GM12874 (cell line): ENCODE results near the gene ACSF2.

Experiments
- CTCF ChIP-seq: IDR thresholded peaks from 2 replicates; pipeline ENCODE4 v1.5.1; 2011; ENCODE audit warnings: low read depth, mild to moderate bottlenecking, control low read depth, low read length, moderate library complexity; ENCODE audit not compliant: insufficient read depth

ACSF2 gene

GRCh38 chr17:50517504-50518383, 91.7 kb downstream of the ACSF2 start:
- no peak for TF ChIP-seq CTCF

- TF ChIP-seq CTCF: no peak
Measured at GRCh38 chr17:50518384-50519023, 92.5 kb downstream of the ACSF2 start.

GRCh38 chr17:50519141-50519834, 93.3 kb downstream of the ACSF2 start:
- TF ChIP-seq CTCF: no peak

- no peak for TF ChIP-seq CTCF
Measured at GRCh38 chr17:50520483-50520882, 94.5 kb downstream of the ACSF2 start.

- no peak for TF ChIP-seq CTCF
Measured at GRCh38 chr17:50521514-50521913, 95.5 kb downstream of the ACSF2 start.

GRCh38 chr17:50522766-50523165, 96.7 kb downstream of the ACSF2 start:
- TF ChIP-seq CTCF: no peak

- TF ChIP-seq CTCF: no peak
Measured at GRCh38 chr17:50523208-50523607, 97.2 kb downstream of the ACSF2 start.
